Stomach (tissue), 9 donors: ENCODE measurements around the gene KLF5. TPM values are rescaled to one million over a fixed set of nuclear protein-coding genes. Genes with fewer than 3 reads are reported as not detected.

Source experiments
- DNase-seq, 2 donors: peaks; one replicate each; pipeline versions ENCODE4 v3.0.0 to v3.0.0-alpha.2; 2013 to 2019
- H3K27ac ChIP-seq, 5 donors: fragments of 200-600 bp in 4 of 5; sonication (generic) in 4 of 5; one replicate each; pipeline ENCODE4 v1.5.1; 2013 to 2019; ENCODE audit warnings: mild to moderate bottlenecking in 1 of 5, moderate library complexity in 1 of 5
- H3K27me3 ChIP-seq, 3 donors: fragments of 200-600 bp; sonication (generic); one replicate each; pipeline ENCODE4 v1.5.1; 2017 to 2019; ENCODE audit warnings: mixed run types in 1 of 3
- H3K36me3 ChIP-seq, 4 donors: fragments of 200-600 bp; sonication (generic); 1 replicate in 3 of 4; 2 replicates in 1 of 4; pipeline ENCODE4 v1.5.1; 2016 to 2019
- H3K4me1 ChIP-seq, 4 donors: fragments of 200-600 bp; sonication (generic); one replicate each; pipeline ENCODE4 v1.5.1; 2016 to 2019
- H3K4me3 ChIP-seq, 4 donors: fragments of 200-600 bp; sonication (generic) in 3 of 4; one replicate each; pipeline ENCODE4 v1.5.1; 2016 to 2019; ENCODE audit warnings: mild to moderate bottlenecking in 1 of 4
- H3K9me3 ChIP-seq, 4 donors: fragments of 200-600 bp; sonication (generic); one replicate each; pipeline ENCODE4 v1.5.1; 2016 to 2019
- CTCF ChIP-seq, 7 experiments: fragments of 450-650 bp in 4 of 7; fragments of 200-600 bp in 3 of 7; sonication (generic) in 3 of 7; IDR thresholded peaks; one replicate each; pipeline ENCODE4 v1.5.1; 2016 to 2019; ENCODE audit warnings: antibody characterized with exemption in 7 of 7, control low read depth in 2 of 7, mild to moderate bottlenecking in 1 of 7
- EP300 ChIP-seq: sonication (generic); formaldehyde crosslinking; IDR thresholded peaks from one replicate; pipeline ENCODE4 v1.6.1; 2017; ENCODE audit warnings: antibody characterized with exemption
- POLR2A ChIP-seq, 4 donors: fragments of 450-650 bp; IDR thresholded peaks; one replicate each; pipeline ENCODE4 v1.6.1; 2016; ENCODE audit warnings: antibody characterized with exemption in 4 of 4, control low read depth in 2 of 4, mild to moderate bottlenecking in 1 of 4, moderate library complexity in 1 of 4
- POLR2AphosphoS5 ChIP-seq, 3 donors: sonication (generic); formaldehyde crosslinking; IDR thresholded peaks; one replicate each; pipeline ENCODE4 v1.6.1; 2016; ENCODE audit warnings: antibody characterized with exemption in 3 of 3
- WGBS, 5 donors: extraction: QIAGEN DNeasy Blood & Tissue Kit in 3 of 5; methylation state at CpG; one replicate each; pipeline versions ENCODE4 v1.1.5 to v1.1.7; 2013 to 2018; 5-methylcytosine and 5-hydroxymethylcytosine counted together
- intact Hi-C: fragments of 100-400 bp; cut with DNase I; formaldehyde crosslinking; loops from one replicate; pipeline ENCODE4 v1.15.1; 2023; ENCODE audit warnings: low total_unique reads
- polyA plus RNA-seq, 3 donors: library from polyadenylated mRNA; stranded (reverse); fragments of 200-250 nt; gene quantifications; one replicate each; pipeline ENCODE4 v1.2.3, GENCODE V29; 2013
- small RNA-seq, 4 donors: library from RNA; depleted of rRNA; stranded (forward); fragments of <200 nt; gene quantifications; one replicate each; pipeline ENCODE3, GENCODE V24; 2016
- total RNA-seq, 5 donors: library from RNA; depleted of rRNA; stranded (reverse); fragments of >200 nt; gene quantifications; one replicate each; pipeline versions ENCODE4 v1.1.0 to v1.2.3, GENCODE V29; 2014 to 2016
- donor health status: healthy with polysubstance abuse.
- donor health status: Bipolar disorder and iron deficiency.
- donor health status: healthy.

The KLF5 gene
- total and polyA plus RNA-seq, 8 donors: 23.7 to 585 (median 78.1) TPM

DNA sequence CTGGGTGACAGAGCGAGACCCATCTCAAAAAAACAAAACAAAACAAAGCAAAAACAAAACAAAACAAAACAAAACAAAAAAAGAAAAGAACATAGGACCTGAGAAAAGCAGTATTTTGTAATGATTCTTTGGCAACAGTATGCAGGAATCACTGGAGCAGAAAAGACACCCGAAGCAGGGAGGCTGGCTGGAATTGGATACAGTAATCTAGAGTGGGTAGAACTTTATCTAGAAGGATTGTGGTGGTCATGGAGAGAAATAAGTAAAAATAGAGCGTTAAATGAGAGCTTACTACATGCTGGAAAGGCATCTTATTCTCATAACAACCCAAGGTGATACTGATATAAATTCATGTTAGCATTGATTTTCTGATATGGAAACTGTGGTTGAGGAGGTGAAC lies 51.2 kb downstream of the KLF5 start:
- Histone ChIP-seq H3K36me3 (no peaks in the 10 kb centered on the region), H3K9me3 (no peaks in the 10 kb centered on the region), H3K27ac (no peak overlapping the region), H3K27me3 (no peaks in the 10 kb centered on the region), H3K4me3 (no peak overlapping the region), H3K4me1 (no peaks in the 10 kb centered on the region)
- intact Hi-C loops: no loop called here
- no peak for DNase-seq
- TF ChIP-seq CTCF (IDR thresholded peaks at IDR 0.05): no peak
- TF ChIP-seq EP300: no peak
- TF ChIP-seq POLR2AphosphoS5 (IDR thresholded peaks at IDR 0.05): no peak
- no peak for TF ChIP-seq POLR2A (IDR thresholded peaks at IDR 0.05)
- 82 to 93% (median 90%) methylated on average over 3 of the region's 3 CpGs for WGBS, 5 donors

DNA sequence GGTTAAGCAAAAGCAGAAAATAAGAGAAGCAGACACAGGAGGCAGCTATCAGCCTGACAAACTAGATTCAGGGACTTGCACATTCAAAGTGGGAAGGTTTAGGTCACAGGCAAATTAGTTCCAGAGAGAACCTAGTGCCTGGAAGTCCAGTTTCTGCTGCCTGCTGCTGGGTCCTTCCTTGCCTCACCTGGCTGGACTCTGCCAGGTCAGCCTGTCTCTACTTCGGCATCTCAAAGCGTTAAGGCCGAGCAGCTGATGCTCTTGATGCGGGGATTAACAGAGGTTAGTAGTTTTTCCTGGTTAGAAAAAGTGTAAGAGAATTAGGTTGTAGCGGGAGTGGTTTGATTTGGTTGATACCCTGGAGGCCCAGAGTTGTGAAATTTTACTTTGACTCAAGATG lies 52.0 kb downstream of the KLF5 start:
- no peaks in the 10 kb centered on the region for H3K27me3 ChIP-seq
- H3K4me3 ChIP-seq: no peak overlapping the region
- intact Hi-C loops: no loop called here
- no peaks in the 10 kb centered on the region for H3K4me1 ChIP-seq
- peak overlapping the region in 2 of 5 donors; percentile 37 to 38 for H3K27ac ChIP-seq
- H3K9me3 ChIP-seq: no peaks in the 10 kb centered on the region
- WGBS, 5 donors: 55 to 74% (median 65%) methylated on average over 5 of the region's 5 CpGs
- DNase-seq: no peak
- TF ChIP-seq EP300 (no peak), POLR2AphosphoS5 (IDR thresholded peaks at IDR 0.05) (no peak), POLR2A (IDR thresholded peaks at IDR 0.05) (no peak), CTCF (IDR thresholded peaks at IDR 0.05) (no peak)
- H3K36me3 ChIP-seq: no peaks in the 10 kb centered on the region

- peak overlapping the region in 2 of 5 donors; percentile 37 to 38 for H3K27ac ChIP-seq
- no peak for DNase-seq
- no peaks in the 10 kb centered on the region for H3K27me3 ChIP-seq
- H3K9me3 ChIP-seq: no peaks in the 10 kb centered on the region
- 46 to 69% (median 56%) methylated on average over 3 of the region's 3 CpGs for WGBS, 5 donors
- no peaks in the 10 kb centered on the region for H3K4me1 ChIP-seq
- no peaks in the 10 kb centered on the region for H3K36me3 ChIP-seq
- intact Hi-C loops: no loop called here
- TF ChIP-seq POLR2A (IDR thresholded peaks at IDR 0.05) (no peak), EP300 (no peak), CTCF (IDR thresholded peaks at IDR 0.05) (no peak), POLR2AphosphoS5 (IDR thresholded peaks at IDR 0.05) (no peak)
- no peak overlapping the region for H3K4me3 ChIP-seq
These were observed 52.5 kb downstream of the KLF5 start for GRCh38 chr13:73111331-73111730.

DNA sequence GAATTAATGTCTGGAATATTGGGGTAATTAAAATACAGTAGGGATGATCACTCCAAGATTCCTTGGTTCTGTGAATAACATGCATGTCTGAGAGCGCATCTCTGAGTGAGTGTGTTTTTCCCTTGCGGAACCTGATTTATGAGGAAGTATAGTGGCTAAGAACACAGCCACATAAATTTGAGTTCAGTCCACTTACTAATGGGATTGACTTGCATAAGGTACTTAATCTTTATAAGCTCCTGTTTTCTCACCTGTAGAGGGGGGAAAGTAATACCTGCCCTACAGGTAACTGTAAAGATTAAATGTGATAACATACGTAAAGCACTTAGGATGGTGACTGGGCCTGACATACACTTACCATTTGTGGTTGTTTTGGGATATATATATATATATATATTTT lies 60.8 kb downstream of the KLF5 start:
- no peaks in the 10 kb centered on the region for H3K36me3 ChIP-seq
- TF ChIP-seq POLR2A (IDR thresholded peaks at IDR 0.05) (no peak), EP300 (no peak), CTCF (IDR thresholded peaks at IDR 0.05) (no peak), POLR2AphosphoS5 (IDR thresholded peaks at IDR 0.05) (no peak)
- no peaks in the 10 kb centered on the region for H3K4me1 ChIP-seq
- intact Hi-C loops: no loop called here
- H3K4me3 ChIP-seq: no peak overlapping the region
- no peak for DNase-seq
- 83 to 93% (median 89%) methylated on average over 3 of the region's 3 CpGs for WGBS, 5 donors
- no peaks in the 10 kb centered on the region for H3K9me3 ChIP-seq
- no peak overlapping the region for H3K27ac ChIP-seq
- no peaks in the 10 kb centered on the region for H3K27me3 ChIP-seq

Small RNAs within 50 kb of the gene (small RNA-seq; reads per million reads assigned to genes)
- gene RNU6-66P: 0 reads per million in 4 donors
